Stomach (tissue), 4 donors: ENCODE results near the gene PCDHA5.

Experiments used
- CTCF ChIP-seq, 7 experiments: fragments of 450-650 bp in 4 of 7; fragments of 200-600 bp in 3 of 7; sonication (generic) in 3 of 7; IDR thresholded peaks; one replicate each; pipeline ENCODE4 v1.5.1; 2016 to 2019; ENCODE audit warnings: antibody characterized with exemption in 7 of 7, control low read depth in 2 of 7, mild to moderate bottlenecking in 1 of 7
- EP300 ChIP-seq: sonication (generic); formaldehyde crosslinking; IDR thresholded peaks from one replicate; pipeline ENCODE4 v1.6.1; 2017; ENCODE audit warnings: antibody characterized with exemption
- POLR2A ChIP-seq, 4 donors: fragments of 450-650 bp; IDR thresholded peaks; one replicate each; pipeline ENCODE4 v1.6.1; 2016; ENCODE audit warnings: antibody characterized with exemption in 4 of 4, control low read depth in 2 of 4, mild to moderate bottlenecking in 1 of 4, moderate library complexity in 1 of 4
- POLR2AphosphoS5 ChIP-seq, 3 donors: sonication (generic); formaldehyde crosslinking; IDR thresholded peaks; one replicate each; pipeline ENCODE4 v1.6.1; 2016; ENCODE audit warnings: antibody characterized with exemption in 3 of 3

GRCh38 chr5:140840978-140841962, 19.9 kb downstream of the PCDHA5 start, which contains the start of gene PCDHA8:
- no peak for TF ChIP-seq POLR2A (IDR thresholded peaks at IDR 0.05)
- no peak for TF ChIP-seq CTCF (IDR thresholded peaks at IDR 0.05)
- TF ChIP-seq EP300 = no peak
- no peak for TF ChIP-seq POLR2AphosphoS5 (IDR thresholded peaks at IDR 0.05)
